Measurements from ENCODE around the gene TTC27. TPM values are rescaled to one million over a fixed set of nuclear protein-coding genes. Genes with fewer than 3 reads are reported as not detected.

The TTC27 gene
- polyA plus RNA-seq, 3 donors, result 4.0 to 4.8 (median 4.4) TPM

DNA sequence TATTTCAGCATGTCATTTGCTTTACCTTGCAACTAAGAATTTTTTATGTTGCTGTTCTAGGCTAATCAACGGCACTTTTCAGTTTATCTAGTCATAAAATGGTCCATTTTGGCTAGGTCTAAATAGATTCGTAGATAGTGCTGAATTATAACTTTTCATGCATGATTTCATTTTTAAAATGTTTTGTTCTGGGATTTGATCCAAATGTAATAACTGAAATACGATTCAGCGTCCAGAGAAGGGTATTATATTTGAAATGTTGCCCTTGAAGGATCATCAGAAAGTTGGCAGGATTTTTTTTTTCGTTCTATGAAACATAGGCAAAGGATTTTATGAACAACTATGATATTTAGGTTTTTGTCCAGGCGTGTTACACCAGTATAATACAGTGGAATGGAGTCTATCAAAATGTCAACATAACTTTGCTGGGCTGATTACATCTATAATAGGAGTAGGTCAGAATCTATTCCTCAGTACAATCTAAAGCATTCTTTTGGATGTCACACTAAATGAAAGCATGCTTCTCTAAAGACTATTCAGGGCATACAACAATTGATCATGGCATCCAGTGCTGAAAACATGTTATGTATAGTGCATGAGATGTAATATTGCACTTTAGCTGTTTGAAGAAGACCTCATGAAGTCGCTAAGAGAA lies 24.8 kb downstream of the TTC27 start:
- Mint-ChIP-seq H3K27ac (no peak overlapping the region), H3K9me3 (no peaks in the 10 kb centered on the region), H3K27me3 (ENCODE audit: low read depth in 3 of 3) (no peaks in the 10 kb centered on the region), H3K4me1 (no peaks in the 10 kb centered on the region), H3K36me3 (peaks cover 50 to 56% of the 10 kb centered on the region in 2 donors), H3K4me3 (no peak overlapping the region)
- Histone ChIP-seq H3K4me2 (replicated peaks; ENCODE audit: extremely low read depth, low read length, poor library complexity, severe bottlenecking) (no peak overlapping the region), H3K27me3 (ENCODE audit: control insufficient read depth in 2 of 2, insufficient read depth in 2 of 2, low read length in 2 of 2) (no peaks in the 10 kb centered on the region), H3K4me3 (replicated peaks in 1 of 3; ENCODE audit: low read depth in 2 of 3, low read length in 3 of 3) (no peak overlapping the region), H4K20me1 (ENCODE audit: insufficient read depth, low read length) (no peaks in the 10 kb centered on the region), H2AFZ (ENCODE audit: insufficient read depth, low read depth, low read length, poor library complexity, severe bottlenecking) (no peak overlapping the region), H3K4me1 (ENCODE audit: control insufficient read depth in 1 of 2, insufficient read depth in 2 of 2, low read length in 2 of 2) (no peaks in the 10 kb centered on the region), H3K9me3 (replicated peaks in 1 of 2; ENCODE audit: control insufficient read depth in 1 of 2, insufficient read depth in 1 of 2, low read length in 2 of 2) (no peaks in the 10 kb centered on the region), H3K27ac (ENCODE audit: low read depth in 1 of 2, low read length in 2 of 2) (no peak overlapping the region), H3K9ac (ENCODE audit: insufficient read depth, low read length, poor library complexity, severe bottlenecking) (no peak overlapping the region), H3K79me2 (ENCODE audit: insufficient read depth, low read length) (no peaks in the 10 kb centered on the region), H3K36me3 (replicated peaks in 1 of 2; ENCODE audit: control insufficient read depth in 1 of 2, insufficient read depth in 2 of 2, low read length in 2 of 2) (peaks cover 29 to 74% of the 10 kb centered on the region in 2 donors)
- intact Hi-C loops (cut with micrococcal nuclease), result no loop called here
- WGBS (ENCODE audit: insufficient coverage), result 90% methylated on average over 1 of the region's 7 CpGs
- TF ChIP-seq, protein P1, sequence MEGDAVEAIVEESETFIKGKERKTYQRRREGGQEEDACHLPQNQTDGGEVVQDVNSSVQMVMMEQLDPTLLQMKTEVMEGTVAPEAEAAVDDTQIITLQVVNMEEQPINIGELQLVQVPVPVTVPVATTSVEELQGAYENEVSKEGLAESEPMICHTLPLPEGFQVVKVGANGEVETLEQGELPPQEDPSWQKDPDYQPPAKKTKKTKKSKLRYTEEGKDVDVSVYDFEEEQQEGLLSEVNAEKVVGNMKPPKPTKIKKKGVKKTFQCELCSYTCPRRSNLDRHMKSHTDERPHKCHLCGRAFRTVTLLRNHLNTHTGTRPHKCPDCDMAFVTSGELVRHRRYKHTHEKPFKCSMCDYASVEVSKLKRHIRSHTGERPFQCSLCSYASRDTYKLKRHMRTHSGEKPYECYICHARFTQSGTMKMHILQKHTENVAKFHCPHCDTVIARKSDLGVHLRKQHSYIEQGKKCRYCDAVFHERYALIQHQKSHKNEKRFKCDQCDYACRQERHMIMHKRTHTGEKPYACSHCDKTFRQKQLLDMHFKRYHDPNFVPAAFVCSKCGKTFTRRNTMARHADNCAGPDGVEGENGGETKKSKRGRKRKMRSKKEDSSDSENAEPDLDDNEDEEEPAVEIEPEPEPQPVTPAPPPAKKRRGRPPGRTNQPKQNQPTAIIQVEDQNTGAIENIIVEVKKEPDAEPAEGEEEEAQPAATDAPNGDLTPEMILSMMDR (IDR thresholded peaks at IDR 0.05), result no peak
- DNase-seq, result no peak

DNA sequence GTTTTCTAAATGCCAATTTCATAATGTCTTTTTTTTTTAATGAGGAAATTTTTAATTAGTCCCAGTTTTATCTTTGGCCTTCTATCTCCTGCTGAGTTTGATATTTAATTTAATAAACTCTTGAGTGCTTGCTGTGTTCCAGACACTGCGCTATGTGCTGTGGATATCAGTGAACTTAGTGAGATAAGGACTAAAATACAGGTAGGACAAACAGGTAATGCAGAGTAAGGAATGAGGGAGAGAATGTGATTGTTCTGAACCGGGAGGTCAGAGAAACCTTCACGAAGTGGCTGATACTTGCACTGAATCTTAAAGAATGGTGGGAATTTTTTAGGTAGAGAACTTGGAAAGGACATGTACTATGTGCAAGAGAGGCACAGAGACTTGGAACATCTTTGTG lies 28.2 kb downstream of the TTC27 start:
- Mint-ChIP-seq H3K36me3 (peaks cover 45 to 50% of the 10 kb centered on the region in 2 donors), H3K4me3 (no peak overlapping the region), H3K27ac (no peak overlapping the region), H3K4me1 (no peaks in the 10 kb centered on the region), H3K9me3 (peaks cover 0 to 2% (median 0%) of the 10 kb centered on the region in 7 donors), H3K27me3 (ENCODE audit: low read depth in 3 of 3) (no peaks in the 10 kb centered on the region)
- 100% methylated on average over 3 of the region's 3 CpGs for WGBS (ENCODE audit: insufficient coverage)
- Histone ChIP-seq H3K9ac (ENCODE audit: insufficient read depth, low read length, poor library complexity, severe bottlenecking) (no peak overlapping the region), H3K27ac (ENCODE audit: low read depth in 1 of 2, low read length in 2 of 2) (no peak overlapping the region), H3K4me3 (replicated peaks in 1 of 3; ENCODE audit: low read depth in 2 of 3, low read length in 3 of 3) (no peak overlapping the region), H3K4me2 (replicated peaks; ENCODE audit: extremely low read depth, low read length, poor library complexity, severe bottlenecking) (no peak overlapping the region), H3K4me1 (ENCODE audit: control insufficient read depth in 1 of 2, insufficient read depth in 2 of 2, low read length in 2 of 2) (no peaks in the 10 kb centered on the region), H3K79me2 (ENCODE audit: insufficient read depth, low read length) (no peaks in the 10 kb centered on the region), H3K27me3 (ENCODE audit: control insufficient read depth in 2 of 2, insufficient read depth in 2 of 2, low read length in 2 of 2) (no peaks in the 10 kb centered on the region), H3K36me3 (replicated peaks in 1 of 2; ENCODE audit: control insufficient read depth in 1 of 2, insufficient read depth in 2 of 2, low read length in 2 of 2) (peaks cover 15 to 41% of the 10 kb centered on the region in 2 donors), H3K9me3 (replicated peaks in 1 of 2; ENCODE audit: control insufficient read depth in 1 of 2, insufficient read depth in 1 of 2, low read length in 2 of 2) (no peaks in the 10 kb centered on the region), H4K20me1 (ENCODE audit: insufficient read depth, low read length) (no peaks in the 10 kb centered on the region), H2AFZ (ENCODE audit: insufficient read depth, low read depth, low read length, poor library complexity, severe bottlenecking) (no peak overlapping the region)
- TF ChIP-seq, protein P1 (IDR thresholded peaks at IDR 0.05), result no peak
- intact Hi-C loops (cut with micrococcal nuclease), result no loop called here
- DNase-seq, result no peak
